ENCODE results near the gene ALDH4A1. TPM values are rescaled to one million over a fixed set of nuclear protein-coding genes. Genes with fewer than 3 reads are reported as not detected.

ALDH4A1 gene
- total RNA-seq, 1 donor from 2014 or later, result 13.8 TPM

DNA sequence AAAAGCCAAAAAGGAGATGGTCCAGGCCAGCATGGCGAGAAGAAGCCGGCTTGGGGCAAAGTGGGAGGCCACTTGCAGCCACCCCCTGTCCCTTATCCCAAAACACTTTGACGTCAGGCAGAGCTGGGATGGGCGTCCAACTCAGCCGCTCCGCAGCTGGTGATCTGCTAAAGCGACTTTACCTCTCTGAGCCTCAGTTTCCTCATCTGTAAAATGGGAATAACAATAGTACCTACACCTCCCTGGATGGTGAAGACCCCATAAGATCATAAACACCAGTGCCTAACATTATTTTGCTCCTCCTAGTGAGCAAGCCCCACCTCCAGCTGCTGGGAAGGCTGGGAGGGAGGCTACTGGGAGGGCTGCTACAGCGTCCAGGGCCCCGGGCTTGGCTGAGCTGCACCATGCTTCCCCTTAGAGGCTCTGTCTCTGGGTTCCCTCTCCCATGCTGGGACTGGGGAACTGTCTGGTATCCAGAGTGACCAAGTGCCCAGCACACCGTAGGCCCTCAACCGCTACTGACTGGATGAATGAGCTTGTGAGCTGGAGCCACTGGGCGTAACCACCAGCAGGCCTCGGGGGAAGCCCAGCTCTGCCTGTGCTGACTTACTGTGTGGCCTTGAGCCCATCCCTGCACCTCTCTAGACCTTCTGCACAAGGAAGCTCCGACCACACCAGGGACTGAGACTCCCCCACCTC lies 35.8 kb upstream of the ALDH4A1 start:
- Histone ChIP-seq H3K4me2 (ENCODE audit: low read length) (no peak overlapping the region), H3K79me2 (ENCODE audit: insufficient read depth, low read length) (peaks cover 100% of the 10 kb centered on the region), H3K4me3 (ENCODE audit: insufficient read depth, low read depth, low read length) (no peak overlapping the region), H3K27me3 (ENCODE audit: insufficient read depth, low read length) (no peaks in the 10 kb centered on the region), H4K20me1 (ENCODE audit: insufficient read depth, low read length) (peaks cover 88% of the 10 kb centered on the region), H3K36me3 (ENCODE audit: insufficient read depth, low read length) (no peaks in the 10 kb centered on the region), H3K9ac (ENCODE audit: low read length) (no peak overlapping the region), H3K4me1 (ENCODE audit: insufficient read depth, low read length) (peaks cover 38% of the 10 kb centered on the region), H3K27ac (ENCODE audit: low read depth, low read length) (no peak overlapping the region), H2AFZ (ENCODE audit: low read depth, low read length) (no peak overlapping the region), H3K9me3 (ENCODE audit: insufficient read depth, low read depth, low read length) (no peaks in the 10 kb centered on the region)
- Mint-ChIP-seq H3K4me3 (ENCODE audit: unreplicated experiment) (no peak overlapping the region), H3K9me3 (ENCODE audit: unreplicated experiment) (no peaks in the 10 kb centered on the region), H3K36me3 (ENCODE audit: low read depth, unreplicated experiment) (peaks cover 2% of the 10 kb centered on the region), H3K27ac (ENCODE audit: unreplicated experiment) (no peak overlapping the region), H3K4me1 (ENCODE audit: low read depth, unreplicated experiment) (peaks cover 33% of the 10 kb centered on the region), H3K27me3 (ENCODE audit: low read depth, unreplicated experiment) (no peaks in the 10 kb centered on the region)
- no peak for FAIRE-seq
- DNase-seq (ENCODE audit: low read depth), result no peak
- TF ChIP-seq, protein P1, sequence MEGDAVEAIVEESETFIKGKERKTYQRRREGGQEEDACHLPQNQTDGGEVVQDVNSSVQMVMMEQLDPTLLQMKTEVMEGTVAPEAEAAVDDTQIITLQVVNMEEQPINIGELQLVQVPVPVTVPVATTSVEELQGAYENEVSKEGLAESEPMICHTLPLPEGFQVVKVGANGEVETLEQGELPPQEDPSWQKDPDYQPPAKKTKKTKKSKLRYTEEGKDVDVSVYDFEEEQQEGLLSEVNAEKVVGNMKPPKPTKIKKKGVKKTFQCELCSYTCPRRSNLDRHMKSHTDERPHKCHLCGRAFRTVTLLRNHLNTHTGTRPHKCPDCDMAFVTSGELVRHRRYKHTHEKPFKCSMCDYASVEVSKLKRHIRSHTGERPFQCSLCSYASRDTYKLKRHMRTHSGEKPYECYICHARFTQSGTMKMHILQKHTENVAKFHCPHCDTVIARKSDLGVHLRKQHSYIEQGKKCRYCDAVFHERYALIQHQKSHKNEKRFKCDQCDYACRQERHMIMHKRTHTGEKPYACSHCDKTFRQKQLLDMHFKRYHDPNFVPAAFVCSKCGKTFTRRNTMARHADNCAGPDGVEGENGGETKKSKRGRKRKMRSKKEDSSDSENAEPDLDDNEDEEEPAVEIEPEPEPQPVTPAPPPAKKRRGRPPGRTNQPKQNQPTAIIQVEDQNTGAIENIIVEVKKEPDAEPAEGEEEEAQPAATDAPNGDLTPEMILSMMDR (IDR thresholded peaks at IDR 0.05; ENCODE audit: insufficient read depth, low read depth, low read length), result no peak
- TF ChIP-seq EZH2 (IDR thresholded peaks at IDR 0.05; ENCODE audit: insufficient read depth, low read length), result no peak

DNA sequence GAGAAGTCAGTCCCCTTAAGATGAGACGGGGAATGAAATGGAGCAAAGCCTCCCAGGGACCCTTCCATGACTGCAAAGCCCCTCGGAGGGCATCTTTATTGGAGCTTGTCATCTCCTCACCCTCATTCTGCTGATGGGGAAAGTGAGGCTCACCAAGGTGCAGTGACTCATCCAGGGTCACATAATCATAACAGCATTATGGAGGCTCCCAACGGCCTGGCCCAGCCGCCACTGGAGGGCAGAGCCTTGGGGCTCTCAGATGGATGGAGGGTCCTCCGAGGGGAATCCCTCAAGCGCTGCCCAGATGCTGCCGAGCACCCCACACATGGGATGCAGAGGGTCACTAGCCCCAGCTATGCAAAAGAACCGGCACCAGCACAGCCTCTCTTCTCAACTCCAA lies 35.2 kb upstream of the ALDH4A1 start:
- no peak for FAIRE-seq
- H3K9me3 Mint-ChIP-seq (ENCODE audit: unreplicated experiment), result no peaks in the 10 kb centered on the region

More for the DNA sequence above, 35.2 kb upstream of the ALDH4A1 start:
- no peaks in the 10 kb centered on the region for H3K27me3 ChIP-seq (ENCODE audit: insufficient read depth, low read length)
- H3K9ac ChIP-seq (ENCODE audit: low read length), result no peak overlapping the region
- H3K36me3 Mint-ChIP-seq (ENCODE audit: low read depth, unreplicated experiment), result peaks cover 4% of the 10 kb centered on the region
- no peak overlapping the region for H2AFZ ChIP-seq (ENCODE audit: low read depth, low read length)
- peaks cover 93% of the 10 kb centered on the region for H4K20me1 ChIP-seq (ENCODE audit: insufficient read depth, low read length)
- H3K27me3 Mint-ChIP-seq (ENCODE audit: low read depth, unreplicated experiment), result no peaks in the 10 kb centered on the region
- H3K27ac ChIP-seq (ENCODE audit: low read depth, low read length), result no peak overlapping the region
- peaks cover 33% of the 10 kb centered on the region for H3K4me1 Mint-ChIP-seq (ENCODE audit: low read depth, unreplicated experiment)
- no peaks in the 10 kb centered on the region for H3K9me3 ChIP-seq (ENCODE audit: insufficient read depth, low read depth, low read length)
- no peaks in the 10 kb centered on the region for H3K36me3 ChIP-seq (ENCODE audit: insufficient read depth, low read length)
- H3K27ac Mint-ChIP-seq (ENCODE audit: unreplicated experiment), result no peak overlapping the region
- H3K4me3 Mint-ChIP-seq (ENCODE audit: unreplicated experiment), result no peak overlapping the region
- no peak for TF ChIP-seq EZH2 (IDR thresholded peaks at IDR 0.05; ENCODE audit: insufficient read depth, low read length)
- TF ChIP-seq, protein P1 (IDR thresholded peaks at IDR 0.05; ENCODE audit: insufficient read depth, low read depth, low read length), result no peak
- DNase-seq (ENCODE audit: low read depth), result no peak
- peaks cover 45% of the 10 kb centered on the region for H3K4me1 ChIP-seq (ENCODE audit: insufficient read depth, low read length)
- peaks cover 100% of the 10 kb centered on the region for H3K79me2 ChIP-seq (ENCODE audit: insufficient read depth, low read length)
- H3K4me3 ChIP-seq (ENCODE audit: insufficient read depth, low read depth, low read length), result no peak overlapping the region
- no peak overlapping the region for H3K4me2 ChIP-seq (ENCODE audit: low read length)

Measured in astrocyte (in vitro differentiated cells and primary cell).